GM19395 (cell line): ENCODE measurements around the gene GALNT16.
"Not testable (repeated sequence)": the region's sequence is repeated elsewhere in the genome, so short reads cannot be mapped to it uniquely, and the experiment has no call there.

Experiments
- ATAC-seq: cut with Tn5 transposase; IDR thresholded peaks from one replicate; pipeline ENCODE4 v1.9.1; 2021; ENCODE audit warnings: mild to moderate bottlenecking, moderate library complexity; ENCODE audit not compliant: unreplicated experiment

GALNT16 gene

DNA sequence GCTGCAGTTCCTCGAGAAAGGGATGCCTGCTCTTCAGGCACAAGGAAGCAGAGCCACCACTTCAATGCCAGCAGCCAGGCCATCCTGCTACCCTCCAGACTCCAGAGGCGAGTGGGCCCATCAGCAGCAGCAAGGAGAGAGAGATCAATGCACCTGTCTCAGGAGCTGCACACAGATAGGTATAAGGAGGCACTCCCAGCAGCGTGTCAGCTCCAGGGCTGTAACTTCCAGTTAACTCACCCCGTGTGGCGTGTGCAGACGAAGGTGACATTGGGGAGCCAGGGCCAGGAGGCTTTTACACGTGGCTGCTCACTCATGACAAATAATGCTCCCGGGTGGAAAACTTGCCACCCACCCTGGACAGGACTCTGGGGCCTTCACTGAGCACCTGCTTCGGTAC lies 24.2 kb downstream of the GALNT16 start:
- ATAC-seq = no peak

DNA sequence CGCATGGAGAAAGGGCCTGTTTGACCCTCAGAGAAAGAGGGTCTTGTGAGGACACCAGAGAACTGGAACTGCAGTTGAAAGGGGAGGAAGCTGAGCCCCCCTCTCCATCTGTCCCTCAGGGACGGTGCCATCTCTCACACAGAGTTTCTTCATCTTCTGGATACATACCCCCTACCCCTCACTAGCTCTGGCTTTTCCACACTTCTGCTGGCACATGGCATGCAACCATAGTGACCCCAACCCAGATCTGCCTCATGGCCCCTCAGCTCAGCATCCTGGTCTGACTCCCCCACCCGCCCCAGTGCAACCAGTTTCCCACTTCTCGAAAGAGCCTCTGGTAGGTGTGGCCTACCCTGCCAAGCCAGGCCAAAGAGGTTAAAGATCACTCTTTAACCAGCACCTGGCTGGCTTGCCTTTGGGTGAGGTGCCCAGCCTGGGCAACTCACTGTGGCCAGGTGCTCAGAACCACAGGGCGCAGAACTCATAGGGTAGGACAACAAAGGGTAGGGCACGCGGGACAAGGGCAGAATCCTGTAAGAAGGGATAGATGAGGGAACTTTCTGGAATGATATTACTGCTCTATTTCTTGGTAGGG lies 25.8 kb downstream of the GALNT16 start:
- ATAC-seq = no peak

DNA sequence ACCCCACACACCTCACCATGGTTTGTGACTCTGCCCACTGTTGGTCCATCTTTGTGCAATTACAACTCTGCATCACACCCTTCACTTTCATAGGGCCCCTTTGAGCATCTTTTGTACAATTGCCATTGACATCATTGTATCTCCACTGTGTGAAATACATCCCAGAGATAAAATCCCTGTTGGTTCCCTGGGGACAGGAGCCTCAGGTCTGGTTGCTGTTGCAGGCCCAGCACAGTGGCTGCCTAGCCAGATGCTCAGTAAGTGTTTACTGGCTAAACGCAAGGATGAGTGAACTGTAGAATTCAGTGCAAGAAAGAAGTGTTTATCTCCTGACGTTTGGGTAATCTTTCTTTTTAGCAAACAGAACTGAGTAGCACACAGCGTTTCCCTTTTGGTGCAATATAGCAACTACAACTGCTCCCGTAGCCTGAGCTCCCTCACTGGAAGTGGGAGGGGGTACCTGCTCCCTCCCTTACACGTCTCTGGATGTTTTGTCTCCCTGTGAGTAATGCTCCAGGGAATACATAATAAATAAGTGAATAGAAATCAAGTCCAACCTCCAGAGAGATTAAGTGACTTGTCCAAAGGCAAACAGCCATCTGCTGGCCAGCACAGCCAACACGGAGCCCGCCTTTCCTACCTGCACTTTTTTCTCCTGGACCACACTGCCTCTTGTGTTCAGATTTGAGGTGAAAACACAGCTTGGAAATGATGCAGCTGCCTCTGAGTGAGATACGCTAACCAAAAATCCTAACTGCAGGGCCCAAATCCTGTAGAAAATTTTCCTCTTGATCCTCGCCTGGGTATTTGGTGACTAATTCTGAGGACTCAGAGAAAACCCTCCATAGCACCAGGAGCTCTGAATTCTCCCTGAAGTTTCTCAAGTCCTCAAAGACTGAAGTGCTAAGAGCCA lies 27.4 kb downstream of the GALNT16 start:
- no peak for ATAC-seq

DNA sequence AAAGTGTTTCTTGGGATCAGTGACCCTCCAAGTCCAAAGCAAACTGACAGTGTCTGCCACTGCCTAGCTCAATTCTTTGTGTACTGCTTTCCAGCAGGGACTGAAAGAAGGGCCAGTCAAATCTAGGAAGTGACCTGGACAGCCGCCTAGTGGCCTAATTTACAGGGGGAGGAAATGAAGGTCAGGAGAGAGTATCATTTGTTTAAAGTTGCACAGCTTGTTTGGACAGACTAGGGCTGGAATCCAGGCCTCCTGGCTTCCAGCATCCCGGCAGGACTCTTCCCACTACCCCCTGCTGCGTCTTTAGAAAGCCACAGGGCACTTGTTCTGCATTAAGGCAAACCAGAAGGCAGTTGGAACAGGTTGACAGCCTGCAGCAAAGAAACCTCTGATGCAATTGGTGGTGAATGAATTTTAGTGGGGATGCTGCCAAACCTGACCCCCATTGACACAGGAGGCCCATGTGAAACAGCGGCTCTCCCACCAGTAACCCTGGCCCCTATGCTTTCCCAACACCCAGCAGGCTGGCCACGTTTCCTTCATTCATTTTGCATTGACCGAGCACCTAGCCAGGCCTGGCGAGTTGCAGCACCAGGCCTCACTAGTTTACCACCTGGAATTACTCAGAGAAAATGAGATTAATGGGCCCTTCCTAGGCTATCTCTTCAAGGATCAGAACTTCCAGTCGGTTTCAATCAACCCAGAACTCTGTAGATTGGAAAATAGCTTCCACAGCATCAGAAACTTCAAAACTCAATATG lies 28.2 kb downstream of the GALNT16 start:
- no peak for ATAC-seq

DNA sequence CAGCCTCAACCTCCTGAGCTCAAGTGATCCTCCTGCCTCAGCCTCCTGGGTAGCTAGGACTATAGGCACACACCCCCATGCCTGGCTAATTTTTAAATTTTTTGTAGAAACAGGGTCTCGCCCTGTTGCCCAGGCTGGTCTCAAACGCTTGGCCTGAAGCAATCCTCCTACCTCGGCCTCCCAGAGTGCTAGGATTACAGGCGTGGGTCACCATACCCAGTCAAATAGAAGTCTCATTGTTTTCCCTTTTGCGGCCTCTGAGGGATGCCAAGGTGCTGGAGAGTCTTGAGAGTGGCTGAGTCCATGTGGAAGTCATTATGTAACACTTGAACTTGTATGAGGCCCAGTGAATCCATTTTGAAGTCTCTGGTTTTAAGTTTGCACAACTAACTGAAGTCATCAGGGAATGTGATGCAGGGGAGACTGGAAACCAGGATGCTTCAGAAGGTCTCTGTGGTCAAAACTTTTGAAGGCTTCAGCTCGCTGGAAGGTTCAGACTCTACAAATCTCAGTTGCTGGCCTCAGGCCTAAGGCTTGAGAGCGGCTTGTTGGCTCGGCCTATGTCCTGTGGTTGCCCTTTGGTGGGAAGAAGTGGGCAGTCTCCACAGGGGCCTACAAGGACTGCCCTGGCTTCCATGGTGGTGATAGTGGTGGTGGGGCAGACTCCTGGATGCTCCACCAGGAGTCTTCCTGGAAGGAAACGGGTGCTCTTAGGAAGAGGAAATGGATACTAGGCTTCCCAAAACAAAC lies 29.2 kb downstream of the GALNT16 start:
- ATAC-seq = no peak

DNA sequence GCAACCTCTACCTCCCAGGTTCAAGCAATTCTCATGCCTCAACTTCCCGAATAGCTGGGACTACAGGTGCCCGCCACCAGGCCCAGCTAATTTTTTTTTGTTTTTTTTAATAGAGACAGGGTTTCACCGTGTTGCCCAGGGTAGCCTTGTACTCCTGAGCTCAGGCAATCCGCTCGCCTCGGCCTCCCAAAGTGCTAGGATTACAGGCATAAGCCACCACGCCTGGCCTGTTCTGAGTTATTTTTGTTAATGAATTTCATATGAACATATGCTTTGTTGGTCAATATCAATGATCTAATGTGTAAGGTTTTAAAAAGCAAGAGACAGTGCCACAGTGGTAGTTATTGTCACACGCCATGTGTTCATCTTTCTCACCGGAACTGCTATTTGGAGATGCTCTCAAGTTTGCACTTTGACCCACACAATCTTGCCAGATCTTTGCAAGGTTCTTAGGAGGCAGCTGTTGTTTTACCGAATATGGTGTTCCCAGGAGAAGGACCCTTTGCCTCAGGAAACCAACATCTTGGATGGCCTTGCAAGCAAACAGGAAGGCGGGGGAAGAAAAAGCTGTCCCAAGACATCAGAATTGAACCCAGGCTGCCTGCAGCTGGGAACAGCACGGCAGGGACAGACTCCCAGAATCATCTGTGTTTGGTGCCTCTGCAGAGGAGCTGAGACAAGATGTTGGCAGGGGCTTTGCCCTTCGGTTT lies 30.0 kb downstream of the GALNT16 start:
- no peak for ATAC-seq

DNA sequence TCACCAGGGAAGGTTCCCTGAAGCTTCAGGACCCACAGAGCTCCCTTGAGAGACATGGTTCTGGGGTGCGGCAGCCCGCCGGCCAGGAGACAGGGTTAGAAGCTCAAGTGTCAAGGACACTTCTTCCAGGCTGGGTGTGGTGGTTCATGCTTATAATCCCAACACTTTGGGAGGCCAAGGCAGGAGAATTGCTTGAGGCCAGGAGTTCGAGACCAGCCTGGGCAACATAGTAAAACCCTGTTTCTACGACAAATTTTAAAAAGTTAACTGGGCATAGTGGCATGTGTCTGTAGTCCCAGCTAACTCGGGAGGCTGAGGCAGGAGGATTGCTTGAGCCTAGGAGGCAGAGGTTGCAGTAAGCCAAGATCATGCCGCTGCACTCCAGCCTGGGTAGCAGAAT lies 30.9 kb downstream of the GALNT16 start:
- ATAC-seq = not testable (repeated sequence)

DNA sequence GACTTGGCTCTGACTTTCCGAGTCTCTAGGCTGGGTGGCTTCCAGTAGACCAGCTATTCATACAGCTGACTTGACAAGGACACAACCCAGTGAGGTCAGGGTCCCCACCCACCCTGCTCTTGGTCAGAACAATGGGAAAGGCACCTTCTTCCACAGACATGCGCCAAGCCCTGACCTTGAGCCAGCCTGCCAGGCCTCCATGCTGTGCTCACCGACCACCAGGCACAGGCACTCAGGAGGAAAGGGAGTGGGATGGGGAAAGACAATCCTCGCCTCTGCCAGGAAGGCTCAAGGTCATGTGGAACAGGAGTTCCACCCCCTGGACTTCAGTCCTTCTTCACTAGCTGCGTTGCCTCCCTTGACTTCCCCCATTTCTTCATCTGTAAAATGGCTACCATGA lies 31.4 kb downstream of the GALNT16 start:
- ATAC-seq = no peak

DNA sequence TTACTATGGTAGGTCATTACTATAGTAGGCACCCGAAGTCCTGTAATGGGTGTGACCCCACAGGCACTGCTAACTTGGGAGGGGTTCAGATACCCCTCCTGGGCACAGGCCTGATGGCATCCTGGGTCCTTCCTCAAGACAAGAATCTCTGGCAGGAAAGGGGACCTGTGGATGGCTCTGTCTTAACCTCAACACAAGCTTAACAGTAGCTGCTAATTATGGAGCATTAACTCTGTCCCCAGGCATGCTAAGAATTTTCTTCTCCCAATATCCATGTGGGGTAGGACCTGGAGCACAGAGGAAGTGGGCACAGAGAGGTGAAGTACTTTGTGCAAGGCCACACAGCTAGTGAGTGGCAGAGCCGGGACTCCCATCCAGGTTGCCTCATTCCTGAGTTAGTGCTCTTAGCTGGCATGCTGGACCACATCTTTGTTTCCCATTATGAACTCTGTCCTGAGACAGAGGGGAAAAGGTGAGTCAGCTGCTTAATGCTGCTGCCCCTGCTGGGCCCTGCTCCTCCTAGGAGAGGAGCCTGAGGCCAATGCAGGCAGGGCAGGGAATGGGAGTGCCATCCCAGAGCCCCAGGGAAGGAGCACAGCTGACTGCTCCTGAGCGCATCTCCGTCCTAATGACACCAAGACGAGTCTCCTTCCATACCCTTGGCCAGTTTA lies 32.1 kb downstream of the GALNT16 start:
- no peak for ATAC-seq

DNA sequence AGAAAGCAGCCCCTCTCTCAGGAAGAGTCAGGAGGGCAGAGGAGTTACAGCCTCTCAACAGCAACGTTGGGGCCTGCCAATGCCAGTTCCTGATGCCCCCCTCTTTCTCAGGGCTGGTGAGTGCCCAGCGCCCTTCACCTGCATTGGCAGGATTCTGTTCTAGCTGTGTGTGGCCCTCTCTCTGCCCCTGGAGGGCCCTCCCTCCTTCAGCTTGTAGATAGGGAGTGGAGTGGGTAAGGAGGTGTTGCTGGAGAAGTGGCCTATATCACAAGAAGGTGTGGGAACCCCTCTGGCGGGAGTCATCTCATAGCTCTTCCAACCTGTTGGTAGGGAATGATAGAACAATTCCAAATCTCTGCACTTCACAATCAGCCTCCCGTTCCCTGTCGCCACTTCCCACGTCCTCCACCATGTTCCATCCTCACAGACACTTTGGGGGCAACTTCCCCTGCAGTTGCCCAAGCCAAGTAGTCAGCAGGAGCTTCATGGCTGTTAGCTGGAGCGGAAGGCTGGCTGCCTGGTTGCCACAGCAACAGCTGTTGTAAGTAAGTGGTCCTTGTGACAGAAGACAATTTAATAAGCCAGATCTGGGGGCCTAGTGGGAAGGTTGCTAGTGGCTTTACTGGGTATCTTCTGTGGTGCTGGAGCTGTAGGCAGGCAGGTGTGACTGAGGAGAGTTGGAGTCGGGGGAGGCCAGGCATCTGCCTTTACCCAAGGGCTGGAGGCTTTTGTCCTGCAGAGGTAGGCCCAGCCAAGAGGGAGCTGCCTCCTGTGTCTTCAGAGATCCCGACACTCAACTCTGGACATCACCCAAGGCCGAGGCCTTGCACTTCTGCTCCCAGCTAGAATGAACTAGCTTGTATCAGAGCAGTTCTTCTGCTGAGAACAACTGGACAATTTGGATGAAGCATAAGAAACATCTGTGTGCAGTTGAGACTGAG lies 38.4 kb downstream of the GALNT16 start:
- no peak for ATAC-seq

DNA sequence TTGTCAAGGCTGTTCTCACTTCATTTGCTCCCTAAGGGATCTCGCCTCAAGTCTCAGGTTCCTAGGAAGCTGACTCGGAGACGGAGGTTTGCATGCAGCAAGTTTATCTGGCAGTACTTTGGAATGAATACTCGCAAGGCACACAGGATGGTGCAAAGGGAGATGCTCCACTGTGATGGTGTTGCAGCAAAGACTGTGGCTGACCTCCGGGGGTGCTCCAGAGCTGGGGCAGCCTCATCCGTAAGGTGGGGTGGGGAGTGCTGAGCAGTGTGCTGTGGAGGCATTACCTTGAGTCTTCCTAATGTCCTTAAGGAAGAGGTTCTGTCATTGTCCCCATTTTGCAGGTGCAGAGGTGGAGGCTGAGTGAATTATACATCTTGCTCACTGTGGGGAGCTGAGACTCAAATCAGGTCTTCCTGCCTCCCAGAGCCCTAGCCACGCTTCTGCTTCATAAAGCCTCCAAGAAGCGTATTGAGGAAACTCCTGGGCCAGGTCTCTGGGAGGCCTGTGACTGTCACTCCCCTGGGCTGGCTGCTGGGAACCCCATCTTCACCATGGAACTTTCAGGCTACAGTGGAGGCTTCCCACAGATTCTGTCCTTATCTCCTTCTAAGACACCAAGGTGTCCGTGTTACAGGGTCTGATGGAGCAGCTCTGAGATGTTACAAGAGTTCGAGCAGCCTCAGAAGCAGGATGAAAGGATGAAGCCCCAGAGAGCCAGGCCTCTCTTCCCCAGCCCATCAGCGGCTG lies 39.5 kb downstream of the GALNT16 start:
- ATAC-seq = no peak

DNA sequence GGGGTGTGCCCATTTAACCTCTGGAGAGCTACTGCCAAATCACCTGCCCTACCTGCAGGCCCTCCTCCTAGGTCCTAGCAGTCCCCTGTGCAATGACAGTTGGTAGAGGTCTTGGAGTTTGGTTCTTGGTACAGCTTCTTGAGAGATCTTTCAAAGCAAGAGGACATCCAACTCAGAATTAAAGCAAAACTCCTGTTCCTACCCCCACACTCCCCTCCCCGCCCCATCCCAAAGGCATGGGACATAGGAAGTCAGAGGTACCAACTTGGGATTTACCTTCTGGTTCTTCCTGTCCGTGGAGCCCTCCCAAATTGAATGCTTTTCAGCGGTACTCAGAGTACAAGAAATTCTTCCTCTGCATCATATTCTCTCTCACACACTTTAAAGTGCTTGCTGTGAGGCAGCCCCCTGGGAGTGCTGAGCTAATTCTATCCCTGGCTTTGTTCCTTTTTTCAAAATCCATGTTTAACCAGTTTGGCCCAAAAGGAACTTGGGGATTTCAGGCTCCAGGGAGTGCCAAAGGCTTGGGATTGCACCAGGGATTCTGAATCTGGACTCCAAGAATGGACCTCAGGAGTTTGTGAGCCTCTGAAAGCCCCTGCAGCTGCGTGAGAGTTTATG lies 40.8 kb downstream of the GALNT16 start:
- no peak for ATAC-seq

DNA sequence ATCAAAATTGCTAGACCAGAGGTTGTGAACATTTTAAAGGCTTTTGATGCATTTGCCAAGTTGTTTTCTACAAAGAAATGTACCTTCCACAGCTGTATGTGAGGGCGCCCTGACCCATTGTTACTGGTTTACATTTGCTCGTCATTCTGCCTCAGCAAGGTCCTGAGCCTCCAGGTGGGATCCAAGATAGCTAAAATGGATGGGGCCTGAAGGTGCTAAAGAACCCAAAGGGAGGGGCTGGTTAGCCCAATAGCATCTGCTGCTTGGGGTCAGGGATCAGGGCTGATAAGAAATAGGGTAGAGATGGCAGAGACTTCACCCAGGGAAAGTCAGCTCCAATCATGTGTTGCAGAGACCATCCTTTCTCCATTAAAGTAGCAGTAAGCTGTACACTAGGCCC lies 43.1 kb downstream of the GALNT16 start:
- no peak for ATAC-seq

DNA sequence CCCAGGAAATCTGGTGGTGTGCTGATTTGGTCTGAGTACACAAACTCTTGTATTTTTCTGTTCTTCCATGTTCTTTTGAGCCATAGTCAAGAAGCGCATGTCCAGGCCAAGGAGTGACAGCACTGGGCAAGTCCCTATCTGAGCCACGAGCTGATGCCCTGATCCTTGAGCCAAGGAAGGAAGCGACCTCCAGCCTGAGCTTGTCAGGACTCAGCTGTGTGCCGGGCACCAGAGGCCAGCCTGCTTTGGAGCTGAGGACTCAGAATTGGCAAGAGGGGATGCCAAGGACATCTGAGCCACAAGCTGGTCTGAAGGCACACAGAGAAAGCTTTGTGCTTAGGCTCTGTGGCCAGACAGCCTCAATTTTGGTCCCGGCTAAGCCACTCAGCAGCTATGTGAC lies 52.6 kb downstream of the GALNT16 start:
- no peak for ATAC-seq

DNA sequence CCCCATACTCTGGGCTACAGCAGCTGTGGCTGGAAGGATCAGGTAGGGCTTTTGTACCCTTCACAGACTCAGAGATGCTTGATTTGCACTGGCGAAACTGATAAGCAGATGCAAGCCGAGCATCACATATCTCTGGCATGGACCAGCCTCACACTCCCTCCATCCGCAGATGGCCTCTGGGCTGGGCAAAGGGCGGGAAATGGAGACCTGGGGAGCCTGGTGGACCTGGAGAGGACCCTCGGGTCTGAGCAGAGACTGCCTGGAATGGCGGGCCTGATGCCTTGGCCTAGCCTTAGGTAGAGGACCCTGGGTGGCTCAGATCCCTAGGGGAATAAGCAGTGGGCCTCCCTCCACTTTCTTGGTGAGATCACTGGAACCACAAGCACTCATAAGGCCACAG lies 53.2 kb downstream of the GALNT16 start:
- no peak for ATAC-seq

DNA sequence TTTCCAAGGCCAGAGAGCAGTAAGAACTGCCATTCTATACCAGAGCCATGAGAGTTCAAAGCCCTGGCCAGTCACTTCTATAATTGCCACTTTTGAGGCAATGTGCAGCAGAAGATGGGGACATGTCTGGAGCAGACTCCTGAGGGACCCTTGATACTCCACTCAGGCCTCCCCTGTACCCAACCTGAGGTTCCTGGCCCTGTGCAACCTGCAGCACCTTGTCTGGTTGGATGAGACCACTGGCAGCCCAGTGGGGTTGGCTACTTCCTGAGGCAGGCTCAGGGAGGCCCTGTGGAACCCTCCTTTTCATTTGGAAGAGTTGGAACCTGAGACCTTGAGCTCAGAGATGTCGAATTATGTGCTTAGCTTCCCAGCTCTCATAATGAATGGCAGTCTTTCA lies 54.4 kb downstream of the GALNT16 start:
- ATAC-seq = no peak

DNA sequence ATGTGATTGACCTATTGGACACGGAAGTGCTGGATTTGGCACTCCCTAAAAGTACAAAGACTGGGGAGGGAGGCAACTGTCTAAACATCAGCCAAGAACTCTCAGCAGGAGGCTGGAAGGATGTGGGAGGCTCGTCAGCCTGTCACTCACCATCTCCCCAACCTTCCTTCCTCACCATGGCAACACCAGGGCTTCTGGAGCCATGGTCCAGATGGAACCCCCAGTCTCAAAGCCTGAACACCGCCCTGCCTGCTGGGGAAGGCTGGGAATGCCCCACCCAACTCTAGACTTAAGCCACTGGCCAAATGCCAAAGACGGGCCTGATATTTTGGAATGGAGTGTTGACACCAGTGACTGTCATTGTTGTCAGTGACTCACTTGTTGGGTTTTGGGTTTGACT lies 55.3 kb downstream of the GALNT16 start:
- no peak for ATAC-seq
